ENCODE measurements around the gene PEAR1. TPM values are rescaled to one million over a fixed set of nuclear protein-coding genes. Genes with fewer than 3 reads are reported as not detected.

Gene PEAR1
- total and polyA plus RNA-seq, 2 of the 8 experiments (the other 6 are each of a cell fraction or from before 2014, with no cell fraction given): 0.63 to 0.71 TPM

- Histone ChIP-seq H2AFZ (ENCODE audit: low read length) (no peak overlapping the region), H4K8ac (ENCODE audit: extremely low read depth, insufficient read depth, low read length) (no peak overlapping the region), H4K91ac (replicated peaks; ENCODE audit: insufficient read length, low read length) (no peak overlapping the region), H3K9ac (replicated peaks in 1 of 4; ENCODE audit: extremely low read depth in 1 of 4, low read depth in 3 of 4, low read length in 3 of 4) (no peak overlapping the region), H3K27ac (ENCODE audit: low read depth, low read length) (no peak overlapping the region), H3K36me3 (ENCODE audit: control insufficient read depth in 2 of 4, insufficient read depth in 4 of 4, low read length in 3 of 4) (no peaks in the 10 kb centered on the region), H3K23me2 (ENCODE audit: low read depth, low read length) (0 out of 2 replicates have a peak, but pooled peaks cover 2% of the 10 kb centered on the region), H3K4me2 (ENCODE audit: insufficient read depth in 1 of 2, low read depth in 2 of 2, low read length in 2 of 2) (no peak overlapping the region), H3K4ac (replicated peaks; ENCODE audit: insufficient read length, low read depth, low read length) (no peak overlapping the region), H2BK120ac (replicated peaks; ENCODE audit: low read depth, low read length) (no peak overlapping the region), H3K4me1 (replicated peaks in 1 of 4; ENCODE audit: control insufficient read depth in 3 of 4, insufficient read depth in 4 of 4, low read length in 3 of 4) (peaks cover 7 to 32% (median 13%) of the 10 kb centered on the region in 4 experiments), H3K18ac (ENCODE audit: extremely low read depth, low read length) (no peak overlapping the region), H2BK12ac (ENCODE audit: low read depth, low read length) (0 out of 2 replicates have a peak overlapping the region, but pooled peaks have one; percentile 60), H3K14ac (ENCODE audit: insufficient read length) (no peak overlapping the region), H2BK5ac (ENCODE audit: low read depth, low read length) (peak overlapping the region; percentile 37; the same call in 1 of the 2 replicates), H3K79me2 (ENCODE audit: control insufficient read depth in 1 of 2, insufficient read depth in 2 of 2, low read length in 2 of 2) (no peaks in the 10 kb centered on the region), H3K56ac (replicated peaks; ENCODE audit: insufficient read length, low read depth, low read length) (no peak overlapping the region), H3K79me1 (ENCODE audit: low read depth, low read length) (no peaks in the 10 kb centered on the region), H2AK5ac (ENCODE audit: low read depth, low read length) (peak overlapping the region; percentile 49; the same call in 1 of the 2 replicates), H4K5ac (ENCODE audit: insufficient read length, low read depth, low read length) (no peak overlapping the region), H4K20me1 (replicated peaks in 1 of 2; ENCODE audit: control insufficient read depth in 1 of 2, insufficient read depth in 2 of 2, low read length in 2 of 2) (peaks cover 0 to 3% of the 10 kb centered on the region in 2 experiments), H2BK20ac (ENCODE audit: low read length) (no peak overlapping the region), H3K23ac (ENCODE audit: insufficient read length) (no peak overlapping the region), H3K4me3 (ENCODE audit: extremely low read depth in 1 of 4, insufficient read depth in 2 of 4, low read depth in 3 of 4, low read length in 4 of 4) (no peak overlapping the region), H3K27me3 (replicated peaks in 1 of 4; ENCODE audit: control insufficient read depth in 3 of 4, extremely low read depth in 1 of 4, insufficient read depth in 3 of 4, low read length in 3 of 4) (peaks cover 0 to 31% (median 23%) of the 10 kb centered on the region in 4 experiments; a peak in 6 of 7 replicates), H2BK15ac (ENCODE audit: low read length) (peak overlapping the region; percentile 34; the same call in 1 of the 2 replicates), H3K9me3 (ENCODE audit: insufficient read depth in 2 of 2, low read depth in 1 of 2, low read length in 1 of 2) (no peaks in the 10 kb centered on the region)
- ChIA-PET POLR2A (ENCODE audit: partially characterized antibody) (interaction anchor here (0.5 kb wide), 1 partner anchor 196 kb away, joined by 3 read pairs; no protein-coding TSS in a partner anchor), CTCF (ENCODE audit: partially characterized antibody) (interaction anchor here (1.9 to 31.4 kb wide), 5 partner anchors 7 to 68 kb away, joined by 4 to 719 read pairs (median 240); partner anchors contain the start of genes INSRR, LRRC71, NTRK1 and PEAR1)
- TF ChIP-seq POLR2AphosphoS5 (IDR thresholded peaks at IDR 0.05; ENCODE audit: low read depth, low read length) (no peak), RNF2 (IDR thresholded peaks at IDR 0.05; ENCODE audit: borderline replicate concordance, low read depth, low read length, missing control alignments, poor library complexity, severe bottlenecking) (no peak), KDM1A (IDR thresholded peaks at IDR 0.05; ENCODE audit: borderline replicate concordance, low read length) (no peak), SRF (IDR thresholded peaks at IDR 0.05; ENCODE audit: low read depth, low read length) (no peak), POLR2A (IDR thresholded peaks at IDR 0.05; ENCODE audit: control extremely low read depth in 1 of 2, low read depth in 2 of 2, low read length in 2 of 2) (no peak), CREB1 (IDR thresholded peaks at IDR 0.05) (no peak), RBBP5 (IDR thresholded peaks at IDR 0.05; ENCODE audit: borderline replicate concordance, low read depth, low read length) (no peak), HDAC6 (IDR thresholded peaks at IDR 0.05; ENCODE audit: low read depth, low read length) (no peak), SIRT6 (IDR thresholded peaks at IDR 0.05; ENCODE audit: low read length) (no peak), KDM5A (IDR thresholded peaks at IDR 0.05; ENCODE audit: low read length) (no peak), ATF3 (IDR thresholded peaks at IDR 0.05; ENCODE audit: insufficient read depth, low read depth, low read length) (no peak)
- no peak for DNase-seq (ENCODE audit: low read depth in 1 of 2, low spot score in 2 of 2)
- no peak for FAIRE-seq
- 83% methylated on average over 3 of the region's 3 CpGs; no CpG with 5 or more reads in 1 of the 2 experiments for WGBS, 2 experiments (ENCODE audit: extremely low coverage in 1 of 2, insufficient coverage in 1 of 2, insufficient read length in 1 of 2, insufficient replicate concordance in 2 of 2, low coverage in 1 of 2, low lambda C conversion rate in 2 of 2, missing lambda C conversion rate in 1 of 2)
These were observed 11.0 kb upstream of the PEAR1 start for GRCh38 chr1:156882543-156882942.
